ENCODE results near the gene GAD1. TPM values are rescaled to one million over a fixed set of nuclear protein-coding genes. Genes with fewer than 3 reads are reported as not detected.

Gene GAD1
- total RNA-seq, 1 experiment from 2014 or later: 2.5 TPM

- no peaks in the 10 kb centered on the region for H3K4me1 Mint-ChIP-seq
- DNase-seq (ENCODE audit: low spot score): no peak
- CTCF ChIA-PET: interaction anchor here (2.2 to 3.0 kb wide), 2 partner anchors 9 to 37 kb away, joined by 10 to 16 read pairs; no protein-coding TSS in a partner anchor
- H3K9me3 Mint-ChIP-seq: no peaks in the 10 kb centered on the region
- H3K36me3 Mint-ChIP-seq: no peaks in the 10 kb centered on the region
- ATAC-seq: no peak
- no peak overlapping the region for H3K4me3 Mint-ChIP-seq
- TF ChIP-seq, protein P1, sequence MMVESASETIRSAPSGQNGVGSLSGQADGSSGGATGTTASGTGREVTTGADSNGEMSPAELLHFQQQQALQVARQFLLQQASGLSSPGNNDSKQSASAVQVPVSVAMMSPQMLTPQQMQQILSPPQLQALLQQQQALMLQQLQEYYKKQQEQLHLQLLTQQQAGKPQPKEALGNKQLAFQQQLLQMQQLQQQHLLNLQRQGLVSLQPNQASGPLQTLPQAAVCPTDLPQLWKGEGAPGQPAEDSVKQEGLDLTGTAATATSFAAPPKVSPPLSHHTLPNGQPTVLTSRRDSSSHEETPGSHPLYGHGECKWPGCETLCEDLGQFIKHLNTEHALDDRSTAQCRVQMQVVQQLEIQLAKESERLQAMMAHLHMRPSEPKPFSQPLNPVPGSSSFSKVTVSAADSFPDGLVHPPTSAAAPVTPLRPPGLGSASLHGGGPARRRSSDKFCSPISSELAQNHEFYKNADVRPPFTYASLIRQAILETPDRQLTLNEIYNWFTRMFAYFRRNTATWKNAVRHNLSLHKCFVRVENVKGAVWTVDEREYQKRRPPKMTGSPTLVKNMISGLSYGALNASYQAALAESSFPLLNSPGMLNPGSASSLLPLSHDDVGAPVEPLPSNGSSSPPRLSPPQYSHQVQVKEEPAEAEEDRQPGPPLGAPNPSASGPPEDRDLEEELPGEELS (CRISPR knock-in tag; IDR thresholded peaks at IDR 0.05): no peak
- TF ChIP-seq JUN (CRISPR knock-in tag; IDR thresholded peaks at IDR 0.05): no peak
- TF ChIP-seq GABPB1 (CRISPR knock-in tag; IDR thresholded peaks at IDR 0.05): no peak
- no peak for TF ChIP-seq NFATC4 (CRISPR knock-in tag; IDR thresholded peaks at IDR 0.05)
- no peak for TF ChIP-seq JAZF1 (CRISPR knock-in tag; IDR thresholded peaks at IDR 0.05)
- H3K27me3 Mint-ChIP-seq (ENCODE audit: low read depth): peaks cover 2% of the 10 kb centered on the region
- POLR2A ChIA-PET: no interaction called here
- H3K27ac Mint-ChIP-seq: no peak overlapping the region
Observed at GRCh38 chr2:170881840-170882239, 65.2 kb downstream of the GAD1 start.

GRCh38 chr2:170882758-170883157 is 66.1 kb downstream of the GAD1 start:
- POLR2A ChIA-PET: interaction anchor here (0.7 kb wide), 1 partner anchor 1622 kb away, joined by 4 read pairs; no protein-coding TSS in a partner anchor
- TF ChIP-seq ZNF219 (CRISPR knock-in tag; IDR thresholded peaks at IDR 0.05; ENCODE audit: borderline replicate concordance) (no peak), NR3C1 (CRISPR knock-in tag; conservative IDR thresholded peaks at IDR 0.05; ENCODE audit: low read depth) (no peak), IRF1 (CRISPR knock-in tag; IDR thresholded peaks at IDR 0.05) (no peak), PRDM15 (CRISPR knock-in tag; IDR thresholded peaks at IDR 0.05) (no peak), ZBTB21 (CRISPR knock-in tag; IDR thresholded peaks at IDR 0.05; ENCODE audit: borderline replicate concordance) (no peak), TP53 (CRISPR knock-in tag; IDR thresholded peaks at IDR 0.05) (no peak), PRRX2 (CRISPR knock-in tag; IDR thresholded peaks at IDR 0.05) (no peak), STAT6 (CRISPR knock-in tag; conservative IDR thresholded peaks at IDR 0.05; ENCODE audit: low read depth) (no peak), ZNF416 (CRISPR knock-in tag; IDR thresholded peaks at IDR 0.05) (no peak), FOXP1 (CRISPR knock-in tag; IDR thresholded peaks at IDR 0.05; ENCODE audit: borderline replicate concordance) (no peak), CBFB (CRISPR knock-in tag; IDR thresholded peaks at IDR 0.05; ENCODE audit: low read depth) (no peak), IRF2 (CRISPR knock-in tag; IDR thresholded peaks at IDR 0.05; ENCODE audit: borderline replicate concordance, low read depth) (no peak), ATF6 (CRISPR knock-in tag; IDR thresholded peaks at IDR 0.05) (no peak), ETV6 (CRISPR knock-in tag; IDR thresholded peaks at IDR 0.05) (no peak), AR (CRISPR knock-in tag; IDR thresholded peaks at IDR 0.05) (no peak)
- TF ChIP-seq, protein P2, sequence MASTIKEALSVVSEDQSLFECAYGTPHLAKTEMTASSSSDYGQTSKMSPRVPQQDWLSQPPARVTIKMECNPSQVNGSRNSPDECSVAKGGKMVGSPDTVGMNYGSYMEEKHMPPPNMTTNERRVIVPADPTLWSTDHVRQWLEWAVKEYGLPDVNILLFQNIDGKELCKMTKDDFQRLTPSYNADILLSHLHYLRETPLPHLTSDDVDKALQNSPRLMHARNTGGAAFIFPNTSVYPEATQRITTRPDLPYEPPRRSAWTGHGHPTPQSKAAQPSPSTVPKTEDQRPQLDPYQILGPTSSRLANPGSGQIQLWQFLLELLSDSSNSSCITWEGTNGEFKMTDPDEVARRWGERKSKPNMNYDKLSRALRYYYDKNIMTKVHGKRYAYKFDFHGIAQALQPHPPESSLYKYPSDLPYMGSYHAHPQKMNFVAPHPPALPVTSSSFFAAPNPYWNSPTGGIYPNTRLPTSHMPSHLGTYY (CRISPR knock-in tag; IDR thresholded peaks at IDR 0.05): no peak

More at GRCh38 chr2:170882758-170883157, 66.1 kb downstream of the GAD1 start:
- H3K27ac Mint-ChIP-seq: no peak overlapping the region
- no peaks in the 10 kb centered on the region for H3K36me3 Mint-ChIP-seq
- no peak overlapping the region for H3K4me3 Mint-ChIP-seq
- CTCF ChIA-PET: interaction anchor here (2.2 kb wide), 1 partner anchor 10 kb away, joined by 16 read pairs; no protein-coding TSS in a partner anchor
- DNase-seq (ENCODE audit: low spot score) (no peak), ATAC-seq (no peak)
- no peaks in the 10 kb centered on the region for H3K4me1 Mint-ChIP-seq
- H3K27me3 Mint-ChIP-seq (ENCODE audit: low read depth): peaks cover 2% of the 10 kb centered on the region
- no peaks in the 10 kb centered on the region for H3K9me3 Mint-ChIP-seq

All from WTC11 (cell line).